Mammary epithelial cell (primary cell): Measurements from ENCODE around the gene SLC52A1.

ENCODE experiments used
- EZH2 ChIP-seq: IDR thresholded peaks from 2 replicates; pipeline ENCODE4 v1.6.1; 2012; ENCODE audit warnings: low read length, inconsistent platforms, borderline replicate concordance
- TF ChIP-seq, protein P1 (sequence below), 2 donors: IDR thresholded peaks in 1 of 2; conservative IDR thresholded peaks in 1 of 2; 2 replicates each; pipeline ENCODE4 v1.5.1; 2011 to 2012; ENCODE audit warnings: inconsistent platforms in 2 of 2, low read length in 2 of 2, mild to moderate bottlenecking in 2 of 2, control low read depth in 1 of 2, low read depth in 1 of 2; ENCODE audit not compliant: insufficient read depth in 1 of 2; ENCODE audit errors: extremely low read depth in 1 of 2

GRCh38 chr17:5034651-5035050 is 575 bp downstream of the SLC52A1 start:
- TF ChIP-seq, protein P1, sequence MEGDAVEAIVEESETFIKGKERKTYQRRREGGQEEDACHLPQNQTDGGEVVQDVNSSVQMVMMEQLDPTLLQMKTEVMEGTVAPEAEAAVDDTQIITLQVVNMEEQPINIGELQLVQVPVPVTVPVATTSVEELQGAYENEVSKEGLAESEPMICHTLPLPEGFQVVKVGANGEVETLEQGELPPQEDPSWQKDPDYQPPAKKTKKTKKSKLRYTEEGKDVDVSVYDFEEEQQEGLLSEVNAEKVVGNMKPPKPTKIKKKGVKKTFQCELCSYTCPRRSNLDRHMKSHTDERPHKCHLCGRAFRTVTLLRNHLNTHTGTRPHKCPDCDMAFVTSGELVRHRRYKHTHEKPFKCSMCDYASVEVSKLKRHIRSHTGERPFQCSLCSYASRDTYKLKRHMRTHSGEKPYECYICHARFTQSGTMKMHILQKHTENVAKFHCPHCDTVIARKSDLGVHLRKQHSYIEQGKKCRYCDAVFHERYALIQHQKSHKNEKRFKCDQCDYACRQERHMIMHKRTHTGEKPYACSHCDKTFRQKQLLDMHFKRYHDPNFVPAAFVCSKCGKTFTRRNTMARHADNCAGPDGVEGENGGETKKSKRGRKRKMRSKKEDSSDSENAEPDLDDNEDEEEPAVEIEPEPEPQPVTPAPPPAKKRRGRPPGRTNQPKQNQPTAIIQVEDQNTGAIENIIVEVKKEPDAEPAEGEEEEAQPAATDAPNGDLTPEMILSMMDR (conservative IDR thresholded peaks at IDR 0.05 in 1 of 2, IDR thresholded peaks at IDR 0.05 in 1 of 2; ENCODE audit: extremely low read depth in 1 of 2, insufficient read depth in 1 of 2, low read depth in 1 of 2, low read length in 2 of 2), result no peak
- TF ChIP-seq EZH2, result no peak
